C4-2B (cell line): Measurements from ENCODE around the gene MRFAP1L1.

Source experiments
- H3K27ac ChIP-seq: fragments of 450-650 bp; 2 replicates; pipeline ENCODE4 v1.5.1; 2017
- ZFX ChIP-seq: fragments of 450-650 bp; IDR thresholded peaks from 2 replicates; pipeline ENCODE4 v1.6.1; 2017
- TF ChIP-seq, protein P1 (sequence below): fragments of 450-650 bp; conservative IDR thresholded peaks from 2 replicates; pipeline ENCODE4 v1.5.1; 2017; ENCODE audit warnings: mild to moderate bottlenecking

MRFAP1L1 gene

DNA sequence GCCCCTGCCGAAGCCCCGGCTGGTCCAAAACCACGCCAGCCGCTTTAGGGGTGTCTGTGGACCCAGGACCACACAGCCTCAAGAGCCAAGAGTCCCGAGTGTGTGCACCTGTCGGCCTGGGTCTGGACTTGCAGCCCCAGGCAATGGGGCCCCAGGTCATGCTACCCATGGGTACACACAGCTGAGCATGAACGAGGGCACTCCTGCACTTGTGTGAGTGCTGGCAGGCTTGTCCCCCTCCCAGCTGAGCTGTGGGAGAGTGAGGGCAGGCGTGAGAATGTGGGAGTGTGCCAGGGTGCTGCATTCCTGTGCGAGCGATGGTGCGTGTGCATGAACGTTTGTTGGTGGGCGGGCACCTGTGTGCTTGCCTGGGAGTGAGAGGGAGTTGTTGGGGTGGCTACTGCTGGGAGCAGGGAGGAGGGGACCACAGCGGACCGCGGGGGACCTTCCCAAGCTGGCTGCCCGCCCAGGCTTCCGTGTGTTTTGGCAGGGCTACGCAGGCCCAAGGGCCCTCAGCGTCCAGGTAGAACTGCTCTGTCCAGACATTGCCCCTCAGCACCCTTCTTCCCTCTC is 37.1 kb upstream of the MRFAP1L1 start:
- TF ChIP-seq ZFX, result no peak
- TF ChIP-seq, protein P1, sequence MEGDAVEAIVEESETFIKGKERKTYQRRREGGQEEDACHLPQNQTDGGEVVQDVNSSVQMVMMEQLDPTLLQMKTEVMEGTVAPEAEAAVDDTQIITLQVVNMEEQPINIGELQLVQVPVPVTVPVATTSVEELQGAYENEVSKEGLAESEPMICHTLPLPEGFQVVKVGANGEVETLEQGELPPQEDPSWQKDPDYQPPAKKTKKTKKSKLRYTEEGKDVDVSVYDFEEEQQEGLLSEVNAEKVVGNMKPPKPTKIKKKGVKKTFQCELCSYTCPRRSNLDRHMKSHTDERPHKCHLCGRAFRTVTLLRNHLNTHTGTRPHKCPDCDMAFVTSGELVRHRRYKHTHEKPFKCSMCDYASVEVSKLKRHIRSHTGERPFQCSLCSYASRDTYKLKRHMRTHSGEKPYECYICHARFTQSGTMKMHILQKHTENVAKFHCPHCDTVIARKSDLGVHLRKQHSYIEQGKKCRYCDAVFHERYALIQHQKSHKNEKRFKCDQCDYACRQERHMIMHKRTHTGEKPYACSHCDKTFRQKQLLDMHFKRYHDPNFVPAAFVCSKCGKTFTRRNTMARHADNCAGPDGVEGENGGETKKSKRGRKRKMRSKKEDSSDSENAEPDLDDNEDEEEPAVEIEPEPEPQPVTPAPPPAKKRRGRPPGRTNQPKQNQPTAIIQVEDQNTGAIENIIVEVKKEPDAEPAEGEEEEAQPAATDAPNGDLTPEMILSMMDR, result no peak
- H3K27ac ChIP-seq, result peak overlapping the region; percentile 94

GRCh38 chr4:6742989-6743388 is 33.3 kb upstream of the MRFAP1L1 start:
- H3K27ac ChIP-seq, result no peak overlapping the region
- TF ChIP-seq, protein P1, result no peak
- TF ChIP-seq ZFX, result no peak

DNA sequence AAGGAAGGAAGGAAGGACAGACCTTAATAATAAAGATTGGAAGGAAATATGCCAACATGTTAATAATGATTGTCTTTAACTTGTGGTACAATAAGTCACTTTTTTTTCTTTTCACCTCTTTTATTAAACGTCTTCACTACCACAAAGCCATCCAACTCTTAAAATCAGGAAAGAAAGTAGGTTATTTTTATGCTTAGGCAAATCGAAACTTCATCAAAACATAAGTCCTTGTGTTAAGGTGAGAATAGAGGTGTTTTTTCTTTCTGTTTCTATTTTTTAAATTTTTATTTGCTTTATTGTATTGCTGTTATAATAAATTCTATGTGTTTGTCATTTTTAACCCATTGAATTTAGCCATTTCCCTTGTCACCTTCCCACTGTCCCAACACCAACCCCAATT is 32.8 kb upstream of the MRFAP1L1 start:
- no peak overlapping the region for H3K27ac ChIP-seq
- TF ChIP-seq, protein P1, result no peak
- TF ChIP-seq ZFX, result no peak

DNA sequence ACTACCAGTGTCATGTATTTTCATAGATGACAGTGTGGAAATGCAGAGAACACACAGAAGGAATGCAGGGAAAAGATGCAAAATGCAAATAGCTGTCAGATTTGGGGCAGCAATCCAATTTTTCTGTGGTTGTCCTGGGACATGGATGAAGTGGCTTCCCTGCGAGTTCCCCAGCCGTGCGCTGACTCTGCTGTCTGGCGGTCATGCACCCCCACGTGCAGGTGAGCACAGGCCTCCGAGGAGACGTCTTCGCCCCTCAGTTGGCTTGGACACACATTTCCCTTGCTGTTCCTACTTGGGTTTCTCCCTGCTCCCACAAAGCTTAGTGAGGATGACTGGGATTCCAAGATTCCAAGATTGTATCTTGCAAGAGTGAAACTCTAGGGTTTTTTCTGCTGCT is 30.7 kb upstream of the MRFAP1L1 start:
- TF ChIP-seq, protein P1, result no peak

GRCh38 chr4:6739920-6740319 is 30.3 kb upstream of the MRFAP1L1 start:
- no peak for TF ChIP-seq ZFX
- H3K27ac ChIP-seq, result no peak overlapping the region

More for the DNA sequence above, 30.7 kb upstream of the MRFAP1L1 start:
- no peak overlapping the region for H3K27ac ChIP-seq

DNA sequence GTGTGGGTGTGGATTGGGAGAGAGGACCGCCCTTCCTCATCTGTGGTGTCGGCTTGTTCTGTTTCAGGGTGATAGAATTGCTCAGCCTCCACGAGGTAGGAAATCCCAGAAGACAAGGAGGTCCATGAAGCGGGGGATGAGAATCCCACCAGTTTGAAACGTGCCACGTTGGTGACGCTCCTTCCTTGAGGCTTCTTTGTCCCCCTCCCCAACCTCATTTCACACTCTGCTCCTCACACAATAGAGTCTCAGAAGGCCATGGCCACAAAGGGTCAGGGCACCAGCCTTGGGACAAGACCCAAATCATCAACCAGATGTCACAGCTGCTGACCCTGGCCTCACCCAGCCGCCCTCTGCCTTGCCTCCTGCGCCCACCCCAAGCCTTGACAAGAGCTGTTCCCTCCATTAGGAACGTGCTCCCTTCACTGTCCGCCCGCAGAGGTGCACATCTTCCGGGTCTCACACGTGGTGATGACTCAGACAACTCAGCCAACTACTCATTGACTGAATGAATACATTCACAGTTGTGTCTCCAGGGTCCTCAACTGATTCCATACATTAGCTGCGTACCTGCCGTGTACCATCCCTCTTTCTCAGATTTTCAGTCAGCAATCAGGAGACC is 24.6 kb upstream of the MRFAP1L1 start:
- TF ChIP-seq, protein P1, result no peak
- no peak for TF ChIP-seq ZFX
- H3K27ac ChIP-seq, result no peak overlapping the region

DNA sequence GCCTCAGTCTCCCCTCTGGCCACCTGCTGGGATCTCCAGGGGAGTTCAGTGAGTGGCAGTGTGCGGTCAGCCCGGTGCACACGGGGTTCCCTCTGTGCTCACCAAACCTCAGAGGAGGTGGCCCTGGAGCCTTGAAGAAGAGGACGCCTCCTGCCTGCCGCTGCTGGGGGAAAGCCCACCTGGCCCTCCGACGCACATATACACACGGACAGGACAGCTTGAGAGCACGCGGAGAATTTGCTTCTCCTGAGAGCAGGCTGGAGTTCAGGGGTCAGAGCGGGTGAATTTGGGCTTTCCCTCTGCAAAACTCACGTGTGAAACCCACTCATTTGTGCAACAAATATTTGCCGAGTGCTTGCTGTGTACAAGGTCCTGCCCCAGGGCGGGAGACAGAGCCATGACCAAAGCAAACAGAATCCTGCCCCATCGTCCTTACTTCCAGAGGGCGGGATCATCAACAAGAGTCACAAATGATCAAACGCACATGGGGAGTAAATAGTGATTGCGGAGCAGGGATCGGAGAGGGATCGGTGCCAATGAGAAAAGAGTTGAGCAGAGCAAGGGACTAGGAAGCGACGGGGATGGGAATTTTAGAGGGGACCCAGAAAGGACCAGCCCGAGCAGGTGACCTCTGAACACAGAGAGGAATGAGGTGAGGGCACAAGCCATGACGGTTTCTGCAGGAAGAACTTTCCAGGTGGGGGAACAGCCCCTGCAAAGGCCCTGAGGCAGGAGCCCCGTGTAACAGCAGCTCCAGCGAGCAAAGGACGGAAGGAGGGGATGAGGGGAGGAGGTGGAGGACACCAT is 23.9 kb upstream of the MRFAP1L1 start:
- no peak for TF ChIP-seq ZFX
- TF ChIP-seq, protein P1, result no peak
- H3K27ac ChIP-seq, result no peak overlapping the region
